CMK (cell line): ENCODE measurements around the gene PLEKHH2.
"Not testable (repeated sequence)": the region's sequence is repeated elsewhere in the genome, so short reads cannot be mapped to it uniquely, and the experiment has no call there.

Experiments used
- DNase-seq: peaks from one replicate; pipeline ENCODE4 v3.0.0-alpha.2; 2010; ENCODE audit warnings: low read depth

Gene PLEKHH2

GRCh38 chr2:43717322-43717721, 80.3 kb downstream of the PLEKHH2 start:
- DNase-seq, result no peak

- no peak for DNase-seq
These were observed 81.6 kb downstream of the PLEKHH2 start for GRCh38 chr2:43718530-43719124.

GRCh38 chr2:43724728-43725526, 87.9 kb downstream of the PLEKHH2 start:
- DNase-seq, result peak; percentile 38

- no peak for DNase-seq
These were observed 88.7 kb downstream of the PLEKHH2 start for GRCh38 chr2:43725711-43726246.

GRCh38 chr2:43726961-43727633, 90.0 kb downstream of the PLEKHH2 start:
- DNase-seq, result not testable (repeated sequence)

- peak; percentile 35 for DNase-seq
These were observed 90.6 kb downstream of the PLEKHH2 start for GRCh38 chr2:43727634-43728014.

- no peak for DNase-seq
These were observed 92.6 kb downstream of the PLEKHH2 start for GRCh38 chr2:43729491-43730174.

- DNase-seq, result no peak
These were observed 94.2 kb downstream of the PLEKHH2 start for GRCh38 chr2:43731211-43731610.

GRCh38 chr2:43736637-43737036, 99.6 kb downstream of the PLEKHH2 start:
- DNase-seq, result no peak

GRCh38 chr2:43737097-43737854, 100.2 kb downstream of the PLEKHH2 start:
- DNase-seq, result no peak

- DNase-seq, result no peak
These were observed 100.8 kb downstream of the PLEKHH2 start for GRCh38 chr2:43737855-43738254.

- no peak for DNase-seq
These were observed 101.2 kb downstream of the PLEKHH2 start for GRCh38 chr2:43738257-43738656.

- no peak for DNase-seq
These were observed 106.6 kb downstream of the PLEKHH2 start for GRCh38 chr2:43743706-43744105.

GRCh38 chr2:43745457-43745856, 108.4 kb downstream of the PLEKHH2 start:
- no peak for DNase-seq

- DNase-seq, result no peak
These were observed 111.3 kb downstream of the PLEKHH2 start for GRCh38 chr2:43748333-43748732.

GRCh38 chr2:43749583-43749982, 112.5 kb downstream of the PLEKHH2 start:
- DNase-seq, result no peak

- DNase-seq, result no peak
These were observed 114.5 kb downstream of the PLEKHH2 start for GRCh38 chr2:43751476-43751990.

- no peak for DNase-seq
These were observed 115.2 kb downstream of the PLEKHH2 start for GRCh38 chr2:43752302-43752701.

GRCh38 chr2:43754180-43754579, 117.1 kb downstream of the PLEKHH2 start:
- no peak for DNase-seq

GRCh38 chr2:43758739-43759138, 121.7 kb downstream of the PLEKHH2 start:
- no peak for DNase-seq

- no peak for DNase-seq
These were observed 122.1 kb downstream of the PLEKHH2 start for GRCh38 chr2:43759195-43759594.
